ENCODE results near the gene PLOD1.

The PLOD1 gene

DNA sequence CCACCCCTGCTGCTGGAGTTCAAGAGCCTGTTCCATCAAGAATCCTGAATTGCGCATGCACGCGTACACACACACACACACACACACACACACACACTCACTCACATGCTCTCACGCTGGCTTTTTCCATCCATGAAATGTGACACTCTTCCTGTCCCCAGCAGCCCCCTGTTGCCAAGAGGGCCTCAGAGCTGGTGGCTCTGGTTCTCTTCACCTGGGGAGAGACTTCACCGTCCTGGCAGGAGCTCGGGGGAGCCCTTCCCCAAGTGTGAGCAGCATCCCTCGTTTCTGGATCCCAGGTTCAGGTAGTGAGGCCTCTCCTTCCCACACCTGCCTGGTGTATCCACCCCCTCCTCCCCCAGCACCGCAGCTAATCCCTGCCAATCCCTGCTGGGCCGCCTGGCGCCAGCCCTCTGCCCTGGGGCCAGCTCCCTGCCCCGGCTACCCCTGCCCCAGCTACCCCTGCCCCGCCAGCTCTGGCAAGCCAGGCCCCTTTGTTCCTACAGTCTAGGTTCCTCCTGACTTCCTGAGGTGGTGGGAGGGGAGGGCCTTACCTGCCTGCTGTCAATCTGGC lies 9.9 kb downstream of the PLOD1 start:
- H3K27me3 Mint-ChIP-seq: no peaks in the 10 kb centered on the region
- H3K4me3 Mint-ChIP-seq: no peak overlapping the region
- no peak overlapping the region for H3K27ac Mint-ChIP-seq
- no peaks in the 10 kb centered on the region for H3K4me1 Mint-ChIP-seq
- H3K9me3 Mint-ChIP-seq: no peaks in the 10 kb centered on the region
- no peak for ATAC-seq
- no peak for DNase-seq

DNA sequence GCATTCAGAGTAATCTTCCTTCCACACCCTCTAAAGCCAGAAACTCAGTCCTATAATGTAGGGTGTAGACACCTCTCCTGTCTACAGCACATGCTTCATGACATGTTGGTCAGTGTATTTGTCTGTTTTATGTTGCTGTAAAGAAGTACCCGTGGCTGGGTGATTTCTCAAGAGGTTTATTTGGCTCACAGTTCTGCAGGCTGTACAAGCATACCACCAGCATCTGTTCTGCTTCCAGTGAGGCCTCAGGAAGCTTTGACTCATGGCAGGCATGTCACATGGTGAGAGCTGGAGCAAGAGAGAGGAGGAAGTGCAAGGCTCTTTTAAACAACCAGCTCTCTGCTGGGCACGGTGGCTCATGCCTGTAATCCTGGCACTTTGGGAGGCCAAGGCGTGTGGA lies 12.1 kb downstream of the PLOD1 start:
- no peaks in the 10 kb centered on the region for H3K27me3 Mint-ChIP-seq
- ATAC-seq (no peak), DNase-seq (no peak)
- no peak overlapping the region for H3K27ac Mint-ChIP-seq
- no peaks in the 10 kb centered on the region for H3K4me1 Mint-ChIP-seq
- H3K9me3 Mint-ChIP-seq: no peaks in the 10 kb centered on the region
- no peak overlapping the region for H3K4me3 Mint-ChIP-seq

DNA sequence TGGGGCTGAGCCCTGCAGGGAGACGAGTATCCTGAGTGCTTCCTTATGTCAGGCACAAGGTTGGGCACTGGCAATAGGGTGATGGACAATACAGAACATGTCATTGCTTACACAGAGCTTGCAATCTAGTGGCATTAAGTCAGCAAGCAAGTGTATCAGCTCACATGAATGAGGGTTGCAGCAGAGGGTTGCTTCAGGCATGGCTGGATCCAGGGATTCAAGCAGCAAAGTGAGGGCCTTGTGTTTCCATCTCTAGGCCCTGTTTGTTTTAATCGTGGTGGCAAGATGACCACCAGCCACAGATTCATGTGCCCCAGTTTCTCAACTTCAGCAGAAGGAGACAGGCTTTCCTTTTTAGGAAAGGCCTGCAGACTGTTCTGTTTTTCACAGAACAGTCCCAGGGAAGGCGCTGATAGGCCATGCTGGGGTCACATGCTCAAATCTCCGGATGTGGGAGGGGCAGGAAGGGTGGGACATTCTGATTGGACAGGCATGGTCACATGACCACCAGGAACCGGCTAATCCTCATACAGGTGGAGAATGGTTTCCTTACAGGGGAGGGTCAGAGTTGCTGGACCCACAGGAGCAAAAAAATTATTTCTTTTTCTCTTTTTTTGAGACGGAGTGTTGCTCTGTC lies 14.4 kb downstream of the PLOD1 start:
- no peaks in the 10 kb centered on the region for H3K4me1 Mint-ChIP-seq
- ATAC-seq (no peak), DNase-seq (no peak)
- no peak overlapping the region for H3K27ac Mint-ChIP-seq
- H3K27me3 Mint-ChIP-seq: no peaks in the 10 kb centered on the region
- H3K4me3 Mint-ChIP-seq: no peak overlapping the region
- H3K9me3 Mint-ChIP-seq: no peaks in the 10 kb centered on the region

DNA sequence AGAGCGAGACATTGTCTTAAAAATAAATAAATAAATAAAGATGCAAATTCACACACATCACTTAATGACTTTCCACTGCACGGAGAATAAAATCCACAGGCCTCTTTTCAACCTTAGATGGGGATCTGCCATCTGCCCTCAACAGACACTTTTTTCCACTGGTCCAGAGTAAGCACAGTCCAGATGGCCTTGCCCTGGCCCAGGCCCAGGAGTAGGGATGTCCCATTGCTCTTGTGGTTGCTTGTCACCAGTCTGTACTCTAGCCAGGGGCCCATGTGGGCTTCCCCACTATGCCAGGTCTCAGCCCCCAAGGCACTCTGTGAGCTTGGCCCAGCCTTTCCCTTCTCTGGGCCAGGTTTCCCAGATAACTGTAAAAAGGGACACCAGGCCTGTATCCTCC lies 17.4 kb downstream of the PLOD1 start:
- Mint-ChIP-seq H3K4me3 (no peak overlapping the region), H3K27ac (no peak overlapping the region), H3K27me3 (no peaks in the 10 kb centered on the region), H3K9me3 (no peaks in the 10 kb centered on the region), H3K4me1 (no peaks in the 10 kb centered on the region)
- DNase-seq (no peak), ATAC-seq (no peak)

DNA sequence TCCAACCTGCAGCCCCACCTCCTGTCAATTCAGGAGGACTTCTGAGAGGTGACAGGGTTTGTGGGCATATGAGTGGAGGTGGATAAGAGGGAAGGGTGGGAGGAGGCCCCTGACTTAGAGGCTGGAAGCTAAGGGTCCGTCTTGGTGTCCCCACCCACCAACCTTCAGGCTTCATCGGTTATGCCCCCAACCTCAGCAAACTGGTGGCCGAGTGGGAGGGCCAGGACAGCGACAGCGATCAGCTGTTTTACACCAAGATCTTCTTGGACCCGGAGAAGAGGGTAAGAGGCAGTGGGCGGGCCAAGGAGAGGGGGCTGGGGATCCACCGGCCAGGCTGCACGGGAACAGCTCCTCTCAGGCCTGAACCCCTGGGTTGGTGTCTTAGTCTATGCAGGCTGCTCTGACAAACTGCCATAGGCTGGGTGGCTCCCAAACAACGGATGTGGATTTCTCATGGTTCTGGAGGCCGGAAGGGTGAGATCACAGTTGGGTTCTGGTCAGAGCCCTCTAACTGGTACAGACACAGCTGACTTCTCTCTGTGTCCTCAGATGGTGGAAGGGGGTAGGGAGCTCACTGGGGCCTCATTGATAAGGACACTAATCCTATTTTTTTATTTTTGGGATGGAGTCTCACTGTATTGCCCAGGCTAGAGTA lies 18.1 kb downstream of the PLOD1 start:
- Mint-ChIP-seq H3K4me1 (no peaks in the 10 kb centered on the region), H3K9me3 (no peaks in the 10 kb centered on the region), H3K27ac (no peak overlapping the region), H3K27me3 (no peaks in the 10 kb centered on the region), H3K4me3 (no peak overlapping the region)
- ATAC-seq (no peak), DNase-seq (no peak)

DNA sequence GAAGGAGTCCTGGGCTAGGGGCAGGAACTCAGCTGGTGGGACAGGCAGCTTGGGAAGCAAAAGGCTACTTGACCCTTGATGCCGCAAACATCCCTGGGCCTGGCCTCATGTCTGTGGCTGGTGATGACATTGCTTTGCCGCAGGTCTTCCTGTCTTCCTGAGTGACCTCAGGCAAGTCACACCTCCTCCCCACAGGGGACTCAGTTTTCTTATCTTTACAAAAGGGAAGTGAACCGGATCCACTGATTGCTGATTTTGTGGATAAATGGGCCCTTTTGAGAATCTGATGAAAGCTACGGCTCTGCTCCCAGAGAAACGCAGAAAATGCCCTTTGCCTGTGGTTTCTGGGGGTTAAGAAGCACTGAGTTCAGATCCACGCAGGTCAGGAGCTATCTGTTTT lies 20.7 kb downstream of the PLOD1 start:
- H3K4me1 Mint-ChIP-seq: no peaks in the 10 kb centered on the region
- H3K9me3 Mint-ChIP-seq: no peaks in the 10 kb centered on the region
- no peak overlapping the region for H3K4me3 Mint-ChIP-seq
- ATAC-seq: no peak
- no peaks in the 10 kb centered on the region for H3K27me3 Mint-ChIP-seq
- no peak overlapping the region for H3K27ac Mint-ChIP-seq
- DNase-seq: no peak

DNA sequence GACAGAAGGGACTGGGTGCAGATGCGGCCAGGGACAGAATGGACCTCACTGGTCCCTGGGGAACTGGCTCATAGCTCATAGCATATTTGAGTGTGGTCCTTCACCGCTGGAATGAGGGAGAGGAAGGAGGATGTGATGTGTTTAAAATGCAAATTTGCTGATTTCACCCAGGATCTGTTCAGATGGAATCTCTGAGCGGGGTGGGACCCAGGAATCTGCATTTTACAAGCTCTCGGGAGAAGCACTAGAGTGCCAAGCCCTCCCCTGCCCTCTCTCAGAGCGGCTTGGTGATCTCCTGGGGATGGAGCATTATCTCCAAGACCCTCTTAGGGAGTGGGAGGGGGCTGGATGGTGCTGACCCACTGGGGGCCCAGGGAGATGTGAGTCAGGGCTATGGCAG lies 22.9 kb downstream of the PLOD1 start:
- ATAC-seq (no peak), DNase-seq (no peak)
- H3K4me1 Mint-ChIP-seq: no peaks in the 10 kb centered on the region
- H3K27me3 Mint-ChIP-seq: no peaks in the 10 kb centered on the region
- no peak overlapping the region for H3K27ac Mint-ChIP-seq
- no peak overlapping the region for H3K4me3 Mint-ChIP-seq
- H3K9me3 Mint-ChIP-seq: no peaks in the 10 kb centered on the region

DNA sequence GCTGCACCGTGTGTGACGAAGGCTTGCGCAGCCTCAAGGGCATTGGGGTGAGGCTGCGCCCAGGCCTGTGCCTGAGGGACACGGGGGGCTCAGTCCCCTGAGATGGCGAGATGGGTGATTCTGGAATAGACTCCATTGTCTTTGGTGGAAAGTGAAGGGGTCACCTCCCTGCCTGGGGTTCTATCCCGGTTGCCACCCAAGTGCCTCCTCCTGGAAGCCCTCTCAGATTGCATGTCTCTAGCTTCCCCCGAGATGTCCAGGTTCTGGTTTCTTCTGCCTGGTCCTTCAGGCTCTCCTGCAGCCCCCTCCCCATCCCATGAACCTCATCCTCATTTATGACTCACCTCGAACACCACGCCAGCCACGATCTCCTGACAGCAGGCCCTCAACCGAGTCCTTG lies 23.4 kb downstream of the PLOD1 start:
- no peak for DNase-seq
- H3K4me3 Mint-ChIP-seq: no peak overlapping the region
- H3K9me3 Mint-ChIP-seq: no peaks in the 10 kb centered on the region
- H3K4me1 Mint-ChIP-seq: no peaks in the 10 kb centered on the region
- H3K27me3 Mint-ChIP-seq: no peaks in the 10 kb centered on the region
- H3K27ac Mint-ChIP-seq: no peak overlapping the region
- no peak for ATAC-seq

DNA sequence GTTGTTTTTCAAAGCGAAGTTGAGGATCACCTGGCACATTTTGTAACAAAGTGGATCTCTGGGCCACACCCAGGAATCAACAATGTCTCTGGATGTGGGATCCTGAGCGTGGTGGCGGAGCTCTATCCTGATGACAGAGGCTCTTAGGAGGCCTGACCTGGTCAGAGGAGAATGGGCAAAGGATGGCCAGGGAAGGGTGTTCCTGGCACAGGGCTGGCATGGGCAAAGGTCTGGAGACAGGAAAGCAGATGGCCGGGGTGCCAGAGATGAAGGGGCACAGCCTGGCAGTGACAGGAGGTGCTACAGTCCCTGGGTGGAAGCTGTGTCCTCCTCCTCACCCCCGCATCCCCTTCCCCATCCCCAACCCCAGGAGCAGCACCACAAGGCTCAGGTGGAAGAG lies 25.8 kb downstream of the PLOD1 start:
- no peaks in the 10 kb centered on the region for H3K27me3 Mint-ChIP-seq
- no peak for ATAC-seq
- no peaks in the 10 kb centered on the region for H3K4me1 Mint-ChIP-seq
- H3K27ac Mint-ChIP-seq: peak overlapping the region in 1 of 2 donors; percentile 32
- DNase-seq: no peak
- H3K9me3 Mint-ChIP-seq: no peaks in the 10 kb centered on the region
- no peak overlapping the region for H3K4me3 Mint-ChIP-seq

DNA sequence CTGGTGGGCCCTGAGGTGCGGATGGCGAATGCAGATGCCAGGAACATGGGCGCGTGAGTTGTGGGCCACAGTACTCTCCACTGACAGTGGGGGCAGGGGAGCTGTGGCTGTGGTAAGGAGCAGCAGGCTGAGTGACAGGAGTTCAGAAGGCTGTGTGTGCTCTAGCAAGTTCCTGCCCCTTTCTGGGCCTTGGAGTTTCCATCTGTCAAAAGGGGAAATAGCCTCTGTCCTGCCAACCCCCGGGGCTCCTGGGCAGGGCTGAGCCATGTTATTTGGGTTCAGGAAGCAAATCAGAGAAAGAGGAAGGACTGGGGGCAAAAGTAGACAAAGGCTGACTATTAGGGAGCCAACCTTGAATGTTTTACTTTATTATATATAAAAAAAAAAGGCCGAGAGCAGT lies 26.2 kb downstream of the PLOD1 start:
- H3K27me3 Mint-ChIP-seq: no peaks in the 10 kb centered on the region
- no peaks in the 10 kb centered on the region for H3K9me3 Mint-ChIP-seq
- ATAC-seq (no peak), DNase-seq (no peak)
- H3K4me3 Mint-ChIP-seq: no peak overlapping the region
- H3K4me1 Mint-ChIP-seq: no peaks in the 10 kb centered on the region
- peak overlapping the region in 1 of 2 donors; percentile 32 for H3K27ac Mint-ChIP-seq

DNA sequence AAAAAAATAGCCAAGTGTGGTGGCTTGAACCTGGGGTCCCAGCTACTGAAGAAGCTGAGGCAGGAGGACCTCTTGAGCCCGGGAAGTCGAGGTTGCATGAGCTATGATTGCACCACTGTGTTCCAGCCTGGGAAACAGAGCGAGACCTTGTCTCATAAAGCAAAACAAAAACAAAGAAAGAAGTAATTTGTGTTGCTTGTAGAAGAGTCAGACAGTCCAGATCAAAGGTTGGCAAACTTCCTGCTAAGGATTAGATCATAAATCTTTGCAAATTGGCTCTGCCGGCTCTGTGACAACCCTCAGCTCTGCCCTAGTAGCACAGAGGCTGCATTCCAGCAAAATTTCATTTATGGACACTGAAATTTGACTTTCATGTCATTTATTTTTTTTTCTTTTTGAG lies 26.7 kb downstream of the PLOD1 start:
- Mint-ChIP-seq H3K27ac (no peak overlapping the region), H3K9me3 (no peaks in the 10 kb centered on the region), H3K4me3 (no peak overlapping the region), H3K27me3 (no peaks in the 10 kb centered on the region), H3K4me1 (no peaks in the 10 kb centered on the region)
- DNase-seq: no peak
- ATAC-seq: no peak

DNA sequence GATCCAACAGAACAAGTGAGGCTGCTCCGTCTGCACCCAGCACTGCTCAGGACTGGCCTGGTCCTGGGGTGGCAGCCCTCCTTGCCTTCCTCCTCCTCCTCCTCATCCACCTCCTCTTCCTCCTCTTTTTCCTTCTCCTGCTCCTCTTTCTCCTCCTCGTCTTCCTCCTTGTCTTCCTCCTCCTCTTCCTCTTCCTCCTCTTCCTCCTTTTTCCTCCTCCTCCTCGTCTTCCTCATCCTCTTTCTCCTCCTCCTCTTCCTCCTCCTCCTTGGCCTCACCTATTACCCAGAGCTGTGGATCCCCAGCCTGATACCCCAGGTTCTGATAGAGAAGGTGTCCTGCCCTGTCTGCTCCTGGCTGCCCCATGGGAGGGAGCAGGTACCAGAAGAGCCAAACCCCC lies 29.1 kb downstream of the PLOD1 start:
- no peaks in the 10 kb centered on the region for H3K4me1 Mint-ChIP-seq
- no peaks in the 10 kb centered on the region for H3K9me3 Mint-ChIP-seq
- H3K4me3 Mint-ChIP-seq: no peak overlapping the region
- no peak for DNase-seq
- no peak for ATAC-seq
- no peaks in the 10 kb centered on the region for H3K27me3 Mint-ChIP-seq
- peak overlapping the region; percentile 8 to 25 for H3K27ac Mint-ChIP-seq

DNA sequence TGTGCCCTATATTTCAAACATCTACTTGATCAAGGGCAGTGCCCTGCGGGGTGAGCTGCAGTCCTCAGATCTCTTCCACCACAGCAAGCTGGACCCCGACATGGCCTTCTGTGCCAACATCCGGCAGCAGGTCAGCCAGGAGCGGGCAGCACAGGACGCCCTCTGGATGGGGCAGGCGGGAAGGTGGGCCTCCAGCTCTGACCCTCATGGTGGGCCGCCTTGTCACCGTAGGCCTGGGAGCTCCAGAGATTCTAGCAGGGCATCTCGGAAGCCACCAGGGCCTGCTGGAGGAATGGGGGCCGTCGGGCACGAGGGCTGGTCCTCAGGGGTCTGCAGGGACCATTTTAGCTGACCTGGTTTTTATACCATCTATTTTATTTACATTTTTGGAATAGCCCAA lies 30.1 kb downstream of the PLOD1 start:
- no peak overlapping the region for H3K27ac Mint-ChIP-seq

DNA sequence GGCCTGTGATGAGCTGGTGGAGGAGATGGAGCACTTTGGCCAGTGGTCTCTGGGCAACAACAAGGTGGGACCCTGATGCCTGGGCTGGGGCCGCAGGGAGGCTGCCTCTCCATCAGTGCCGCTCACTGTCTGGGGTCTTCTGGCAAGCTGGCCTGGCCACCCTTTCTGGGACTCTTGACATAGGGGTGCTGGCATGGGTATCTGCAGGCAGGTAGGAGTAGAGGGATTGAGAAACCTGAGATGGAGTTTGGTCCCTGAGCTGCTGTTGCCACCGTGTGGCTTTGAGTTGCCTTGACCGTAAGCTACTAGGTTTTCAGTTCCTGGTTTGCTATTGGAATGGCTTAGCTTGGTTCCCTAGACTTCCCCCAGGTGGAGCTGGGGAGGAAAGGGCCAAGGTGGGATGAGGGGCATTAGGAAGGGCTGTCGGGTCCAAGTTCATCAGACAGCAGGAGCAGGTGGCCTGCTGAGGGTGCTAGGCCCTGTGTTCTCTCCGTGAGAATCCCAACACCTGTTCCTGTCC lies 32.6 kb downstream of the PLOD1 start:
- no peaks in the 10 kb centered on the region for H3K9me3 Mint-ChIP-seq
- ATAC-seq: no peak
- no peaks in the 10 kb centered on the region for H3K27me3 Mint-ChIP-seq
- DNase-seq: no peak
- H3K4me3 Mint-ChIP-seq: no peak overlapping the region
- H3K4me1 Mint-ChIP-seq: no peaks in the 10 kb centered on the region
- H3K27ac Mint-ChIP-seq: no peak overlapping the region

More for the DNA sequence above, 30.1 kb downstream of the PLOD1 start:
- H3K27me3 Mint-ChIP-seq: no peaks in the 10 kb centered on the region
- H3K9me3 Mint-ChIP-seq: no peaks in the 10 kb centered on the region
- no peak for ATAC-seq
- no peak for DNase-seq
- no peaks in the 10 kb centered on the region for H3K4me1 Mint-ChIP-seq
- no peak overlapping the region for H3K4me3 Mint-ChIP-seq

DNA sequence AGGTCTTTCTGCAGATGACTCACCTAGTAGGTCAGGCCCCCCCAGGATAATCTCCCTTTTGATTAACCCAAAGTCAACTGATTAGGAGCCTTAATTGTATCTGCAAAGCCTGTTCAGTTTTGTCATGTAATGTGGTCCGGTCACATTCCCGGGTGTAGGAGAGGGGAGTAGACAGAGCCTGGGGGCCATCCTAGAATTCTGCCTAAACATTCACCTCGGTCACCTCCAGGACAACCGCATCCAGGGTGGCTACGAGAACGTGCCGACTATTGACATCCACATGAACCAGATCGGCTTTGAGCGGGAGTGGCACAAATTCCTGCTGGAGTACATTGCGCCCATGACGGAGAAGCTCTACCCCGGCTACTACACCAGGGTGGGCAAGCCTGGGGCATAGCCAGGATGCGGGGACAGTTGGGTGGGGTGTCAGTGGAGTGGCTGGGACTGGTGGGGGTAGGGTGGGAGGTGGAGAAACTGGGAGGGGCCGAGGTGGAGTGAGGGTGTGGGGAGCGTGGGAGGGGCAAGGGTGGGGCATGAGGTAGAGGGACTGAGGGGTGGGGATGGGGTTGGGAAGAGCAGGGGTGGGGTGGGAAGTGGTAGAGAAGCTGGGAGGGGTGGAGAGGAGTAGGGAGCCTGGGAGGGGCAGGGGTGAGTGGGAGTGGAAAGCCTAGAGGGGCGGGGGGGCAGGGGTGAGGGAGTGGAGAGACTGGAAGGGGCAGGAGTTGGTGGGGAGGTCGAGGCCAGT lies 36.1 kb downstream of the PLOD1 start:
- H3K4me1 Mint-ChIP-seq: peaks cover 22% of the 10 kb centered on the region
- no peaks in the 10 kb centered on the region for H3K27me3 Mint-ChIP-seq
- no peak overlapping the region for H3K4me3 Mint-ChIP-seq
- ATAC-seq (no peak), DNase-seq (no peak)
- H3K27ac Mint-ChIP-seq: no peak overlapping the region
- H3K9me3 Mint-ChIP-seq: no peaks in the 10 kb centered on the region

DNA sequence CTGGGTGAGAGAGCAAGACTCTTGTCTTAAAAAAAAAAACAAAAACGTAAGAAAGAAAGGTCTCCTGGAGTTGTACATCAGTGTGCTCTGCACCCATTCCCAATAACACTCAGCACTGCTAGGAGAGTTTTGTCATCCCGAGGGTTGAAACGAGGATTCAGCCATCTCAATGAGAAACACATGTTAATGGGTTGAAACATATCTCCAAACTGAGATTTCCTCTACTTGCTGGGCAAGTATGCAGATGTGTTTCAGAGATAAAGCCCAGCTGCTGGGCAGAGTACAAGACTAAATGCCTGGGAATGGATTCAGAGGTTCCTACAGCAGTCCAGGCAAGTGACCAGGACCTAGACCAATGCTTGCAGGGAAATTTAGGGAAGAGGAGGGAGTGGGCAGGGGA lies 43.1 kb downstream of the PLOD1 start:
- Mint-ChIP-seq H3K4me1 (peaks cover 44% of the 10 kb centered on the region), H3K27me3 (no peaks in the 10 kb centered on the region), H3K9me3 (no peaks in the 10 kb centered on the region), H3K27ac (peak overlapping the region in 1 of 2 donors; percentile 57), H3K4me3 (no peak overlapping the region)
- DNase-seq (no peak), ATAC-seq (no peak)
